Loucy (cell line): ENCODE measurements around the gene SBF2.

Experiments
- H2AFZ ChIP-seq: fragments of 200-600 bp; sonication (generic); 2 replicates; pipeline ENCODE4 v1.6.0; 2016; ENCODE audit warnings: antibody characterized with exemption, mild to moderate bottlenecking, low read length, moderate library complexity
- H3F3A ChIP-seq: fragments of 200-600 bp; 2 replicates; pipeline ENCODE4 v1.6.0; 2016; ENCODE audit warnings: antibody characterized with exemption, low read depth, mild to moderate bottlenecking
- H3K27me3 ChIP-seq: fragments of 200-600 bp; sonication (generic); 2 replicates; pipeline ENCODE4 v1.6.1; 2014; ENCODE audit warnings: low read length, mild to moderate bottlenecking; ENCODE audit not compliant: insufficient read depth, poor library complexity, severe bottlenecking
- H3K36me3 ChIP-seq: fragments of 200-600 bp; sonication (generic); 2 replicates; pipeline ENCODE4 v1.6.1; 2016; ENCODE audit warnings: low read length; ENCODE audit not compliant: insufficient read depth
- H3K4me1 ChIP-seq: fragments of 200-600 bp; sonication (generic); 2 replicates; pipeline ENCODE4 v1.5.1; 2014; ENCODE audit warnings: low read length, mild to moderate bottlenecking; ENCODE audit not compliant: insufficient read depth, poor library complexity, severe bottlenecking
- H3K4me2 ChIP-seq: fragments of 200-600 bp; sonication (generic); 2 replicates; pipeline ENCODE4 v1.6.0; 2014; ENCODE audit warnings: antibody characterized with exemption, low read length, low read depth, mild to moderate bottlenecking; ENCODE audit not compliant: poor library complexity, severe bottlenecking
- H3K4me3 ChIP-seq: fragments of 200-600 bp; sonication (generic); 2 replicates; pipeline ENCODE4 v1.5.1; 2014; ENCODE audit warnings: low read length, mild to moderate bottlenecking, mixed read lengths; ENCODE audit not compliant: poor library complexity, severe bottlenecking
- H3K79me2 ChIP-seq: fragments of 200-600 bp; sonication (generic); 2 replicates; pipeline ENCODE4 v1.6.1; 2014; ENCODE audit warnings: low read length; ENCODE audit not compliant: insufficient read depth
- H3K9ac ChIP-seq: fragments of 200-600 bp; sonication (generic); 2 replicates; pipeline ENCODE4 v1.6.0; 2014; ENCODE audit warnings: mild to moderate bottlenecking, low read depth, low read length, moderate library complexity; ENCODE audit not compliant: poor library complexity, severe bottlenecking
- H3K9me2 ChIP-seq: fragments of 200-600 bp; sonication (generic); replicated peaks from 2 replicates; pipeline ENCODE4 v1.6.1; 2016; ENCODE audit warnings: low read depth, low read length, mixed read lengths
- H3K9me3 ChIP-seq: fragments of 200-600 bp; sonication (generic); 2 replicates; pipeline ENCODE4 v1.6.1; 2014; ENCODE audit warnings: mild to moderate bottlenecking, antibody characterized with exemption, low read length, low read depth; ENCODE audit not compliant: insufficient read depth
- H4K20me1 ChIP-seq: fragments of 200-600 bp; sonication (generic); 2 replicates; pipeline ENCODE4 v1.6.0; 2014; ENCODE audit warnings: antibody characterized with exemption, low read length, mild to moderate bottlenecking; ENCODE audit not compliant: insufficient read depth, poor library complexity, severe bottlenecking
- EZH2phosphoT487 ChIP-seq: fragments of 200-600 bp; IDR thresholded peaks from 2 replicates; pipeline ENCODE4 v1.6.1; 2018; ENCODE audit warnings: antibody characterized with exemption, mild to moderate bottlenecking, moderate library complexity, borderline replicate concordance
- TF ChIP-seq, protein P1 (sequence below): fragments of 200-600 bp; sonication (generic); conservative IDR thresholded peaks from 2 replicates; pipeline ENCODE4 v1.5.1; 2014; ENCODE audit warnings: mild to moderate bottlenecking, antibody characterized with exemption, low read length

Gene SBF2

DNA sequence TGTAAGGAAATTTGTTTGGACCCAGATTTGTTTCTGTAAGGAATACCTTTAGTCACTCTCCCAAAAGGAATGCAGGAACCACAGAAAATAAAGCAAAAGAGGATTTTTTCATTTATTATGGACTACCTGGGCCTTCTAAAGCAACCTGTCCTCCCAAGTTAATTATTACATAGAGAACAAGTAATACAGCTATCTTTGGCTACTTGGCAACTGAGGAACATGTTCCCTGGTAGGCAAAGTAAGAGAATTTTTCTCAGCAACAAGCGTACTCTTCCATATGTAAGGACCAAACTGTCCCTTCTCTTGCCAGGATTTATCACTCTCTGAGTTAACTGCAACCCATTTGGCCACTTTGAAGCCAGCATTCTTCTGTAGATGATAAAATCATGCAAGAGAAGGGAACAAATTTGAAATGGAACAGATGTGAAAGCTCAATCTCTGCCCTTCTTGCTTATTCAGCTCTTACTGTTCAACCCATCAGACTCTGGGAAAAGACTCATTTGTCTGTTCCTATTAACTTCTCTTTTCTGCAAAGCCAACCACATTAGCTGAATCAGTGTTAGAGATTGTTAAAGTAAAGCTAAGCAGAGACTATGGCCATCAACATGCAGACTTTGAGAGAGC, 440.0 kb downstream of the SBF2 start:
- no peaks in the 10 kb centered on the region for H3K79me2 ChIP-seq
- H4K20me1 ChIP-seq = no peaks in the 10 kb centered on the region
- peaks cover 13% of the 10 kb centered on the region for H3K4me1 ChIP-seq
- H3K9me2 ChIP-seq = no peaks in the 10 kb centered on the region
- H3K4me3 ChIP-seq = no peak overlapping the region
- H3K9me3 ChIP-seq = no peaks in the 10 kb centered on the region
- H2AFZ ChIP-seq = no peak overlapping the region
- H3K27me3 ChIP-seq = no peaks in the 10 kb centered on the region
- peaks cover 27% of the 10 kb centered on the region; the same call in 1 of the 2 replicates for H3K36me3 ChIP-seq
- TF ChIP-seq EZH2phosphoT487 = no peak
- TF ChIP-seq, protein P1, sequence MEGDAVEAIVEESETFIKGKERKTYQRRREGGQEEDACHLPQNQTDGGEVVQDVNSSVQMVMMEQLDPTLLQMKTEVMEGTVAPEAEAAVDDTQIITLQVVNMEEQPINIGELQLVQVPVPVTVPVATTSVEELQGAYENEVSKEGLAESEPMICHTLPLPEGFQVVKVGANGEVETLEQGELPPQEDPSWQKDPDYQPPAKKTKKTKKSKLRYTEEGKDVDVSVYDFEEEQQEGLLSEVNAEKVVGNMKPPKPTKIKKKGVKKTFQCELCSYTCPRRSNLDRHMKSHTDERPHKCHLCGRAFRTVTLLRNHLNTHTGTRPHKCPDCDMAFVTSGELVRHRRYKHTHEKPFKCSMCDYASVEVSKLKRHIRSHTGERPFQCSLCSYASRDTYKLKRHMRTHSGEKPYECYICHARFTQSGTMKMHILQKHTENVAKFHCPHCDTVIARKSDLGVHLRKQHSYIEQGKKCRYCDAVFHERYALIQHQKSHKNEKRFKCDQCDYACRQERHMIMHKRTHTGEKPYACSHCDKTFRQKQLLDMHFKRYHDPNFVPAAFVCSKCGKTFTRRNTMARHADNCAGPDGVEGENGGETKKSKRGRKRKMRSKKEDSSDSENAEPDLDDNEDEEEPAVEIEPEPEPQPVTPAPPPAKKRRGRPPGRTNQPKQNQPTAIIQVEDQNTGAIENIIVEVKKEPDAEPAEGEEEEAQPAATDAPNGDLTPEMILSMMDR = no peak
- H3F3A ChIP-seq = no peaks in the 10 kb centered on the region
- H3K9ac ChIP-seq = no peak overlapping the region
- no peak overlapping the region for H3K4me2 ChIP-seq

DNA sequence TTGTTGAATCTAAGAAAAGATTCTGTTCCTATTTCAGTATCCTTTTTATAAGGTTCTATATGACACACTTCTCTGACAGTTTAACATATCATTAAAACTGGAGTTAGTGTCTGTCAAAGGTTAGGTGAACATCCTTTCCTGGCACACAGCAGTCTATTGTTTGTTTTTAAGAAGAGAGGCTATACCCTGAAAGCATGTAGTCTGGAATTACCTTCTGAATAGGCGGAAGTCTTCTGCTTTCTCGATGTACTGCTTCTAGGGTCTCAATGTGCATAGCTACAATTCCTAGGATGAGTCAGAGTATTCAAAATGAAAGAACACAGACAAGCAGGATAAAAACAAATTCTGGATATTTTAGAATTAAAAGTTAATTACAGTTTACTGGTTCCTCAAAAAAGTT, 441.6 kb downstream of the SBF2 start:
- Histone ChIP-seq H3K4me2 (no peak overlapping the region), H3K9me3 (no peaks in the 10 kb centered on the region), H3K36me3 (peaks cover 27% of the 10 kb centered on the region; the same call in 1 of the 2 replicates), H3K27me3 (no peaks in the 10 kb centered on the region), H3K79me2 (no peaks in the 10 kb centered on the region), H3K4me3 (no peak overlapping the region), H3K9ac (no peak overlapping the region), H4K20me1 (no peaks in the 10 kb centered on the region), H3K4me1 (no peaks in the 10 kb centered on the region), H3K9me2 (no peaks in the 10 kb centered on the region), H3F3A (no peaks in the 10 kb centered on the region), H2AFZ (no peak overlapping the region)
- TF ChIP-seq, protein P1 = no peak
- TF ChIP-seq EZH2phosphoT487 = no peak

DNA sequence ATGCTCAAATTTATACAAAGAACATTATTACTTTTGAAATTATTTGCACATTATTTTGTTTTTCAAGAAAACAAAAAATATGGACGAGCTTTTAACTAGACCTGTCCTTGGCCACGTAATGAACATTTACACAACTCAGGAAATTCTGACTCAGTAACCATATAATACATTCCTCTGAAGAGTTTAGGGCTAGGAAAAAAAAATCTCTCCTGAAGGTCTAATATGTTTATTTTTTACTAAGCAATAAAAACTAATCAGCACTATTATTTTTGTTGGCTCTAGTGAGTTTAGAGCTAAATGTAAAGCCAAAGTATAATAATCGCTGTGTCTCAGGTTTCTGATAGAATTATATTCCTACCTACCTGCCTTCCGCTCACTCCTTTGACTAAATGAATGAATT, 442.7 kb downstream of the SBF2 start:
- Histone ChIP-seq H3K79me2 (no peaks in the 10 kb centered on the region), H3K4me3 (no peak overlapping the region), H3K27me3 (no peaks in the 10 kb centered on the region), H3K4me2 (no peak overlapping the region), H3K36me3 (peaks cover 32% of the 10 kb centered on the region; the same call in 1 of the 2 replicates), H3K9ac (no peak overlapping the region), H3K4me1 (no peaks in the 10 kb centered on the region), H4K20me1 (no peaks in the 10 kb centered on the region), H3K9me2 (no peaks in the 10 kb centered on the region), H2AFZ (no peak overlapping the region), H3K9me3 (no peaks in the 10 kb centered on the region), H3F3A (no peaks in the 10 kb centered on the region)
- TF ChIP-seq EZH2phosphoT487 = no peak
- TF ChIP-seq, protein P1 = no peak
